Hepatocyte (in vitro differentiated cells): ENCODE results near the gene VRK1.

ENCODE experiments used
- EZH2 ChIP-seq: fragments of 200-600 bp; sonication (generic); IDR thresholded peaks from 2 replicates; pipeline ENCODE4 v1.6.1; 2016; ENCODE audit warnings: antibody characterized with exemption, mild to moderate bottlenecking, borderline replicate concordance
- EZH2phosphoT487 ChIP-seq: fragments of 200-600 bp; sonication (generic); IDR thresholded peaks from one replicate; pipeline ENCODE4 v1.6.1; 2018; ENCODE audit warnings: antibody characterized with exemption, mild to moderate bottlenecking, low read depth, moderate library complexity; ENCODE audit not compliant: unreplicated experiment, severe bottlenecking
- TF ChIP-seq, protein P1 (sequence below): fragments of 200-600 bp; sonication (generic); IDR thresholded peaks from 2 replicates; pipeline ENCODE4 v1.5.1; 2016; ENCODE audit warnings: antibody characterized with exemption, mild to moderate bottlenecking; ENCODE audit not compliant: poor library complexity

DNA sequence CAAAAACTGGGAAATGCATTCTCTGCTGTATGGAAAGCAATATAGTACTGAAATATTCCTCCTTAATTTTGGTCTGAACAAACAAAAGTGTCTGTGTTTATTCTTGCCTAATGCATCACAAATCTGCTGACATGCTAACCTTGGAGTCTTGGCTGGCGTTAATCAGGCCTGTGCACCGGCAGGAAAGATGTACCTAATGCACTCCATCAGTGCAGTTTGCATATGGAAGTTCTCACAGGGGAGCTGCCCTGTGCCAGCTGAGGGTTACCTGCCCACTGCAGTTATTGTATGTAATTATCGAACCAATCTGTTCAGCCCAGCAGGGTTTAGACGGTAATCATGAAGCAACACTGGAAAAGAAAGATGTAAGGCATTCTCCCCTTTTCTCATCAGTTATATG is 76.9 kb downstream of the VRK1 start:
- TF ChIP-seq EZH2 (no peak), EZH2phosphoT487 (no peak)
- TF ChIP-seq, protein P1, sequence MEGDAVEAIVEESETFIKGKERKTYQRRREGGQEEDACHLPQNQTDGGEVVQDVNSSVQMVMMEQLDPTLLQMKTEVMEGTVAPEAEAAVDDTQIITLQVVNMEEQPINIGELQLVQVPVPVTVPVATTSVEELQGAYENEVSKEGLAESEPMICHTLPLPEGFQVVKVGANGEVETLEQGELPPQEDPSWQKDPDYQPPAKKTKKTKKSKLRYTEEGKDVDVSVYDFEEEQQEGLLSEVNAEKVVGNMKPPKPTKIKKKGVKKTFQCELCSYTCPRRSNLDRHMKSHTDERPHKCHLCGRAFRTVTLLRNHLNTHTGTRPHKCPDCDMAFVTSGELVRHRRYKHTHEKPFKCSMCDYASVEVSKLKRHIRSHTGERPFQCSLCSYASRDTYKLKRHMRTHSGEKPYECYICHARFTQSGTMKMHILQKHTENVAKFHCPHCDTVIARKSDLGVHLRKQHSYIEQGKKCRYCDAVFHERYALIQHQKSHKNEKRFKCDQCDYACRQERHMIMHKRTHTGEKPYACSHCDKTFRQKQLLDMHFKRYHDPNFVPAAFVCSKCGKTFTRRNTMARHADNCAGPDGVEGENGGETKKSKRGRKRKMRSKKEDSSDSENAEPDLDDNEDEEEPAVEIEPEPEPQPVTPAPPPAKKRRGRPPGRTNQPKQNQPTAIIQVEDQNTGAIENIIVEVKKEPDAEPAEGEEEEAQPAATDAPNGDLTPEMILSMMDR, result no peak
